NCI-H187 (cell line): ENCODE data around the gene DCAF4.

Source experiments
- DNase-seq, 2 experiments: peaks; one replicate each; lab custom pipeline; 2025; lab: John Stamatoyannopoulos, UW

DCAF4 gene, protein sequence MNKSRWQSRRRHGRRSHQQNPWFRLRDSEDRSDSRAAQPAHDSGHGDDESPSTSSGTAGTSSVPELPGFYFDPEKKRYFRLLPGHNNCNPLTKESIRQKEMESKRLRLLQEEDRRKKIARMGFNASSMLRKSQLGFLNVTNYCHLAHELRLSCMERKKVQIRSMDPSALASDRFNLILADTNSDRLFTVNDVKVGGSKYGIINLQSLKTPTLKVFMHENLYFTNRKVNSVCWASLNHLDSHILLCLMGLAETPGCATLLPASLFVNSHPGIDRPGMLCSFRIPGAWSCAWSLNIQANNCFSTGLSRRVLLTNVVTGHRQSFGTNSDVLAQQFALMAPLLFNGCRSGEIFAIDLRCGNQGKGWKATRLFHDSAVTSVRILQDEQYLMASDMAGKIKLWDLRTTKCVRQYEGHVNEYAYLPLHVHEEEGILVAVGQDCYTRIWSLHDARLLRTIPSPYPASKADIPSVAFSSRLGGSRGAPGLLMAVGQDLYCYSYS

DNA sequence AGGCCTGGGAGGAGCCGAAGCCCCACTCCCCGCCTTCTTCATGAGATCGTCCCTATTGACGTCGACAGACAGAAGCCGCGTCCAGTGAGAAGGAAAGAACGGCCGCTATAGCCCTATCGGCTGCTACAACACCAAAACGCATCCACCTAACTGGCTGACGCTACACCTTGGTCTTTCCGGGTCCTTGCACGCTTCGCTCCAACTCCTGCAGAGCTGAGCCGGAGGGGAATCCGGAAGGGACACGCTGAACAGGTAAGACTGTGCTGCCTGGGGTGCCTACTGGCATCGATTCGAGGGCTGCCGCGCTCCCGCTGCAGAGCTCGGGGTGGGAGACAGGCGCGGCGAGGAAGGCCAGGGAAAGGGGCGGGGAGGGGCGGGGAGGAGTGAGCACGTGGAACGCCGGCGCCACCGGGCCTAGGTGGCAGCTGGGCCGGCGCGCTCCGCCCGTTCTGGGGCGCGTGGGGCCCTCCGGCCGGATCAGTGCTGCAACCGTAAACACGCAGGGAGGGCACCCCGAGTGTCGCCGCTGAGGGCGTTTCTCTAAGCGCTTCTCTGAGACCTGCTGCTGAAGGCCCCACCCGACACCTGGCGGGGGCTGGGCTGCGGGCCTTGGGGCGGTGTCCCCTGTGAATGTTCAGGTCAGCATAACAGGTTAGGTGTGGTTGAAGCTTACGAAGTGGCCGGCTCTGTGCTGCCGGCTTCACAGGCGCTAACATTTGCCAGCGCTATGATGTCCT is at the start of gene DCAF4:
Gene DCAF4, plus strand, starts transcription at position 173 of the 737 bp plus-strand sequence. CDS start 11,515 bp downstream, outside the sequence.
- peak; percentile 89 to 98 for DNase-seq

DNA sequence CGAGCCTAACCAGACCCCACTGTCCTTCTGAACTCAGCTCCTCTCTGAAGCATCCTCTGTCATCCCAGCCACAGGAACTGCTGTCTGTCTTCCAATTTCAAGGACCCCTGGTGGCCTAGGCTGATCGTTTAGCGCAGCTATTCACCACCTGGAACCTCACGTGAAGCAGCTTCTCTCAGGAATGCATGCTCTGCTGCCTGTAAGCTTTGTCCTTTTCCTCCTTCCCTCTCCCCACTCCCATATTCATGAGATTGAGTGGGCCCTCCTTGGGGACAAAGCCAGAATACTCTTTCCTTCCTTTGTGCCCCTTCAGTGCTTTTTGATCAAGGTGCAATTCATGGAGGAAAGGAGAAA is 49.6 kb upstream of the DCAF4 start:
- DNase-seq, result no peak

DNA sequence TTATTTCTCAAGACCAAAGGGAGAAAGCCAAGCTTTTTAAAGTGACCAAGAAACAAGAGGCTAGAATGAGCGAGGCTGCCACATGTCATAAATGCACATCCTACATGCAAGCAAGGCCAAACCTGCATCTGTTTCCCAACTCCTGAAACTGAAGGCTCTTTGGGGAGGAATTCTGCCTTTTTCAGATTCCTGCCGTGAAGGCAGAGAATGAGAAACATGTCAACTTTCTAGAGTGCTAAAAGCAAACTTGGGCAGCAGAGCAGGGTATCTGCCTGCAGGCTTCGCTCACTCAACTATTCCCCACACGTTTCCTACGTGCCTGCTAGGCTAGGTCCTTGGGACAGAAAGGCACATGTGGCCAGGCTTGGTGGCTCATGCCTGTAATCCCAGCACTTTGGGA is 47.5 kb upstream of the DCAF4 start:
- no peak for DNase-seq

DNA sequence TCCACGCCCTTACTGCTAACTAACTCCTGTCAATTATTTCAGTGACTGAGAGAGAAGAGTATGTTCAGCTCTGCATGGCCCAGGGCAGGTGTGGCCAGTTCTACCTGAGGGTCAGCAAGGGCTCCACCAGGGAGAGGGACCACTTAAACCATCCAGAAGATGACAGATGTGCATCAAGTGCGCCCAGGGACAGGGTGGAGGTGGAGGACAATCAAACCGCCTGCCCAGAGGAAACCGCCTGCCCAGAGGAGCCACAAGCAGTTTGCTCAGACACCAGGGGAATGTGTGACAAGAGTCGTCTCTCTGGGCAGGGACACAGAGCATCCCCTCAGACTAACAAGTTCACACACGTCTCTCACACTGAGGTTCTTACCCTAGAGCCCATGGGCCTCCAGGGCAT is 46.8 kb upstream of the DCAF4 start:
- no peak for DNase-seq

DNA sequence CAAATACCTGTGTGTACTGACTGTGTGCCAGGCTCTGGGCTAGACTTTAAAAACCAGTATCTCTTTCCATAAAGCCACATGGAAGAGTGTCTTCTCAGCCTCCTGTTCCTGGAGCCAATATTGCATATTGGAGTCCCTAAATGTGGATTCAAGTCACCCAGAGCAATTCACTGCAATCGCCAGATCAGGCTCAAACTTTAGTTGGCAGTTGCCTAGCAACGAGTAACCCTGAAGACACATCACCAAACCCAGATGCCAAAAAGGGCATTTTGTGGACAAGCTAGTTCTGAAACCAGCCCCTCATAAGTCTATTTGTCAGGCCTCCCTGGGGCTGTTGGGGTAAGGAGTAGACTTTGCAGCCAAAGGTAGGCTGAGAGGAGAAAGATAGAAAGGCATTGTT is 46.1 kb upstream of the DCAF4 start:
- DNase-seq, result no peak

DNA sequence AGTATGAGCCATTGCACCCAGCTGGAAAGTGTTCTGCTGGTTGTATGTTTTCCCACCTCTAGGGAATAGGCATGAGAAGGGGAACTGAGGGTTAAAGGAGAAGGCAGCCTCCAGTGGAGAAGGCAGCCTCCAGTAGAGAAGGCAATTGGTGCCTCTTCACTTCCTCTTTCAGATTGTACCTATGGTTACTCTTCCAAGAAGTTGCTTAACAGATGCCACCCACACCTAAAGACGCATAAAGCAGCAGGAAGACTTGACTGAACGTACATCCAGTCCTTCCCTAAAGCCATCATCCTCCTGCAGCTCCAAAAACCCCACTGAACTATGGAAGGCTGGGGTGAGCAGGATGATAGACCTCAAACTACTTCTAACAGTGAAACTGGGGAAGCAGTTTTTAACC is 45.4 kb upstream of the DCAF4 start:
- DNase-seq, result no peak

DNA sequence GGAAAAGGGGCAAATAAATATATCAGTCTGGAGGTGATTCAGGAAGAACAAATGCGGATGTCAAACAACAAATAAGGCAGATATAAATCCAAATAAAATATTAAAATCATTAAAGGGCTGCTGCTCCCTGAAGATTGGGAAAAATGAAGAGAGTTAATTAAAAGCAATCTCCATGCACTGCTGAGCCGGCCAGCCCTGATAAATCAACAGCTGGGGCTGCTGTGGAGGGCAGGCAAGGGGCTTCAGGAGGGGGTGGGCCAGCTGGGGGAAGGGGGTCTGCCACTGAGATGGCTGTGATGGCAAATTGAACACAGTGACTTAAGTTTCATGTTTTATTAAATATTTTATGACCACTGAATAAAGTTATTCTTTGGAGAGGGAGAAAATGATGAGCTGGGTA is 44.7 kb upstream of the DCAF4 start:
- no peak for DNase-seq

DNA sequence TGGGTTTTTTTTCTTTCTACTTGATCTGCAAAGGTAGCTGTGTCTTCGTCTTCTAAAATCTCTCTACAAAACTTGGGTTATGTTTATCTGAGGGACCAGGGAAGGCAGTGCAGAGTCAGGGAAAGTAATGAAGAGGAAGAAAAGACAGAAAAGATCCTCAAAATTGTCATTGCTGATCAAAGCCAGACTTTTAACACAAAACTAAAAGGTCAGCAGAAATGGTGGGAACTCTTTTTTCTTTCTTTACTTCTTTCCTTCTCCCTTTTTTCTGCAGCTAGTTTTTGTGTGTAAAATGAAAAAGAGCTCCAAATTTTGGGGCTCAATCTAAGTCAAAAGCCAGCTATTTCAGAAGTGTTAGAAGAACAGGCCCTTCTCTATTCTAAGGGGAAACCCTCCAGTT is 44.2 kb upstream of the DCAF4 start:
- no peak for DNase-seq

DNA sequence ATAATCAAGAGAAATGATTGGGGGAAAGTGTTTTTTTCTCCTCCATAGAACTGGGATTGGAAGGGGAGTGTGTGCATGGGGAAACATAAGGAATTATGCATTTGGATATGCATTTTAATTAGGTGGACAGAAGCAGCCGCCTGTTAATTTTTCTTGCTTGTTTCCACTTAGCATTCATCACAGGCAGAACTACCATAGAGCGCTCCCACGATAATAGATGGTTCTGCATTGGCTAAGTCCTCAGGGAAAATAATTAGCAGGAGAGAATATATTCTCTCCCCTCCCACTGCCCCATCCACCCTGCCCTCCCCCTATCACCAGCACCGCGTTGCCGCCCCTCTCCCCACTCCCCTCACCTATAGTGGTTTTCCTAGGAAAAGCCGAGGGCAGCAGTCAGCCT is 43.8 kb upstream of the DCAF4 start:
- no peak for DNase-seq

DNA sequence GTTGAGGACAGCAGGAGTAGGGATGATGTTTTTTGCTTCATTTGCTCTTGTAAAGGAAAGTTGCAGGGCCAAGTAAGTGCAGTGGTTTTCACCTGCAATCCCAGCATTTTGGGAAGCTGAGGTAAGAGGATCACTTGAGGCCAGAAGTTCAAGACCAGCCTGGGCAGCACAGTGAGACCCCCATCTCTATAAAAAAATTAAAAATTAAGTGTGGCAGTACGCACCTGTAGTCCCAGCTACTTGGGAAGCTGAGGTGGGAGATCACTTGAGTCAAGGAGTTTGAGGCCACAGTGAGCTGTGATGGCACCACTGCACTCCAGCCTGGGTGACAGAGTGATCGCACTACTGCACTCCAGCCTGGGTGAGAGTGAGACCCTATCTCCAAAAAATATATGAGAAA is 43.2 kb upstream of the DCAF4 start:
- no peak for DNase-seq

DNA sequence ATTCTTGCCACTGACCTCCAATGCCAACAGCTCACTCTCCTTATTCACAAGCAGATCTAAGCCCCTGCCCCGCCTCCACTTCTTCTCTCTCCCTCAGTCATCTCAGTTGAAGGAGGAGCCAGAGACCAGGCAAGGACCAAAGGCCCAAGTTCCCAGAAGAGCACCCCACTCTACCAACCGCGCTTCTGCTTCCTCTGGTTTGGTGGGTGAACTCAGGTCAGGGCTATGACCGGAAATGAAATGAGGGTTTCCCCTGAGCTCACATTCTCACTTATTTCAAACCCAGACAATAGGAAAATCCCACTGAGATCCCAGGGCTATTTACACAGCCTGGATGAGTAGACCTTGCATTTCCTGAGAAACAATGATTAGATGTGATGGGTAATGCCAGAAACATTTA is 42.3 kb upstream of the DCAF4 start:
- no peak for DNase-seq

DNA sequence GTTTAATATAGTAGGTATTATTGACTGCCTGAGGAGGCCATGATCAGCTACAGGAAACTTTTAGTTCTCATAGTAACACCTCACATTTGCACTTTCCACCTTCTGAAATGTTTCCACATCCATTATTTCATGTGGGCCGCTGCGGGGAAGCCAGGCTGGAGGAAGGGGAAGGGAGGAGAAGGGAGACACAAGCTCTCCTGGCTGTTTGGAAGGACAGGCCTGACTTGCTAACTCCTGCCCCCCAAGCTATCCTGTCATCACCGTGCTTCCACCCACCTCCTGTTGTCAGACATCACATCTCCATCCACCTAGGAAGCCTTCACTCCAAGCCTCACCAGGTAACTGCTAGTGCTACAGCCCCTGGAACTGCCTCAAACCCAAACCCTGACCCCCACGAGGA is 41.9 kb upstream of the DCAF4 start:
- DNase-seq, result no peak

DNA sequence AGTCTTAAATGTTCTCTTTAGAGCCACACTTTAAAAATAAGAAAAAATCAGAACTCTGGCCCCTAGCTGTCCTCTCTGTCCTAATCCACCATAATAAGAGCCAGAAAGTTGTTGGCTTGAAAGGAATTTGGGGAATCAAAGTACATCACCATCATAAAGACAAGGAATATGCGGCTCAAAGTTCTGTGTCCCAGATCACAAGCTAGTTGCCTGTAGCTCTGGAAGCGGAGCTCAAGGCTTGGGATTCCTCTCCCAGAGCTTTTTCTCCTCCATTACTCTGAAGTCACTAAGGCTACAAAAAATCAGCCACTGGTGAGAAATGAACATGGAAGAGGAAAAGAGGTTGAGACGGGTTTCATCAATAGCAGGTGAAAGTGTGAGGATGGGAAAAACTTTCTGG is 38.8 kb upstream of the DCAF4 start:
- no peak for DNase-seq

DNA sequence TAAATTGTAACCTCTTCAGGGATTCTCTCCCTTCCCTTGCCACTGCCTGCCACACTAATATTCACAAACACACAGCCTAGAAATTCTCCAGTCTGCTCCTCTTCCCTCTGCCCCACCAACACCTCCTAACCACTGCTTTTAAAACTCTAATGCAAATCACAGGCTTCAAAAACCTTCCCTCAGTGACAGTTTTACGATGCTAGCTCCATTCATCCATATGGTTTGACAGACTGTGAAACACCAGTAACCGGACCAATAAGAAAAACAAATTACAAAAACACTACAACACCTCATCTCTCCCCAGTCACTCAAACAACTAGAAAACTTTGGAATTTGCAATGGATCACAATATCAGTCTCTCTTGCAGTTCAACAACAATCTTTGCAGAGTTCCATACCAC is 38.1 kb upstream of the DCAF4 start:
- no peak for DNase-seq

DNA sequence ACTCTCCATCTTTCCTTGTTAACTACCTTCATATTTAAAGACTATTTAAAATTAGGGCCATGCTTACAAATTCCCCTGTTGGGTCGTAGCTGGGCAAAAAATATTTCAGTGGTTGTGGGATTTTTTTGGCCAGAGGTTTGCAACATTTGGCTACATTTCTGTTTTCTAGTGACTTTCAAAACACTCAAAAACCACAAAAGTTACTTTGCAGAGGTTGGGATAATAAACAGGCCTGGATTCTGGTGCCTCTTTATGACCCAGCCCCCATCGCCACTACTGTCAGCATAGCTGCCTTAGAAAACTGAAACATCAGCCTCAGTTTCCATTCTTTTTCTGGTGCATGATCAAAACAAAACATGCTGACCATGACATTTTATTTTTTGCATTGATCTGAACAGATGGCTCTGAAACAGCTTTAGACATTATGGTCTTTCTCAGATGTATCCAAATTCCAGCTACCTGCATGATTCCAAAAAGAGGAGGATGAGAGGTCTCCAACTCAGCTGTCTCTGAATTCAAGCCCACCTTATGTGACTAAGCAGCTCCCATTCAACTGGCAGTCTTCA is 37.5 kb upstream of the DCAF4 start:
- DNase-seq, result no peak

DNA sequence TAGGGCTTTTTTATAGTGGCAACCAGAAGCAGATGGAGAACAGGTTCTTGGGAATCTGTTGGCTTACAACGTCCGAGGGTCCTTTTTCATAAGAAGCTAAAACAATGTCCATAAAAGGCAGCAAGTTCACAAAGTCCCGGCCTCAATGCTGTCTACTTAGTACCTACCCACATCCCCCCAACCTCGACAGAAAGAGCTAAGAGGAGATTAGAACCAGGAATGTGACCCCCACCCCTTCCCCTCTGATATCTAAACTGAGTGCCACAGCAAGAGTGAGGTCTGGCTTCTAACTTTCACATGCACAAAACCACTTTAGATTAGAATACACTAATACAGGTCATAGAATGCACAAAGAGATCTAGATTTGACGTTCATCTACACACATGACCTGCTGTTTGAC is 36.9 kb upstream of the DCAF4 start:
- DNase-seq, result no peak

DNA sequence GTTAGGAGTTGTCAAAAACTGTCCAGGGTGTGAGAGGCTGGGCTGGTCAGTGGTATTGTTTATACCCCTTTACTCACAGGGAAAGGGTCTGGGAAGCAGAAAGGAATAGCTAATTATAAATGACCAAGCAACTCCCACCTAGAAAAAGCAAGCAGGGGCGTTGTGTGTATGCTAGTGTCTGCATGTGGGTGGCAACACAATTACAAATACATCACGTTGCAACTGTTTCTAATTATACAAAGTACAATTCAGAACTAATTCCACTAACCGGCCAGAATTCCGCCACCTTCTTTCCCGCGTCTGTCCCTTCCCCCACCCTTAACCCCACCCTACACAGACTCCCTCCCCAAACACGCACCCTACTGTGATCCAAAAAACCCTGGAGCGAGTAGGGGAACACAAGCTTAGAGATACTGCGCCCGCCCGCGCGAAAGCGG is 34.6 kb upstream of the DCAF4 start:
- DNase-seq, result no peak

DNA sequence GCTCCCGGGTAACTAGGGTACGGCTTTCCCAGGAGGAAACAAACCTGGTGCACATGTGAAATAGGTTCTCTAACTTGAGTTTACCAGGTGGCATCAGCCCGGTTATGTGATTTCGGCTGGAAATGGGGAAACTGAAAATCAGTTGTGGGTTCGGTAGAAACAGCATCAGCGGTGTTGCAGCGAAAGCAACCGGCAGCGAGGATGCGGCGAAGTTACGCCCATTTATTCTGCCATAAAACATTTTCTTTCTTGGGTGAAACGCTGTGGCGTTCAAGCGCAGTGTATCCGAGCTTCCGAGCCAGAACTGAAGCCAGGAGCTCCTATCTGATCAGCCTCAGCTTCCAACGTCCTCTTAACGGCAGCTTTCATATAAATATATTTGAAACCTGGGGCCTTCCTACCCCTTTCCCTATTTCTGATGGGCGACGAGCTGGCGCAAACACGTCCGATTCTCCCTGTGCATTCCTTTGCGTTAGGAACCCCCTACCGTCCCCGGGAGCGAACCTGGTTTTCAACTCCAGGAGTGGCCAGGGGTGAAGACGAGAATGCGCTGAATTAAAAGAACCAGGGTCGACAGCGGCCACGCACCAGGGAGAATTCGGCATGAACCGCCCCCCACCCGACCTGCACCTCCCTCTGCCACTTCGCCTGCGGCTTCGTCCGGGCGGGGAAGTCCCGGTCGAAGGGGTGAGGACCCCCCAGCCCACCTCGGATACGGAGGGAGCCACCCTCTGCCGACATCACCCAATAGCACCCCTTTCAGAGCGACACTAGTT is 34.0 kb upstream of the DCAF4 start:
- no peak for DNase-seq

DNA sequence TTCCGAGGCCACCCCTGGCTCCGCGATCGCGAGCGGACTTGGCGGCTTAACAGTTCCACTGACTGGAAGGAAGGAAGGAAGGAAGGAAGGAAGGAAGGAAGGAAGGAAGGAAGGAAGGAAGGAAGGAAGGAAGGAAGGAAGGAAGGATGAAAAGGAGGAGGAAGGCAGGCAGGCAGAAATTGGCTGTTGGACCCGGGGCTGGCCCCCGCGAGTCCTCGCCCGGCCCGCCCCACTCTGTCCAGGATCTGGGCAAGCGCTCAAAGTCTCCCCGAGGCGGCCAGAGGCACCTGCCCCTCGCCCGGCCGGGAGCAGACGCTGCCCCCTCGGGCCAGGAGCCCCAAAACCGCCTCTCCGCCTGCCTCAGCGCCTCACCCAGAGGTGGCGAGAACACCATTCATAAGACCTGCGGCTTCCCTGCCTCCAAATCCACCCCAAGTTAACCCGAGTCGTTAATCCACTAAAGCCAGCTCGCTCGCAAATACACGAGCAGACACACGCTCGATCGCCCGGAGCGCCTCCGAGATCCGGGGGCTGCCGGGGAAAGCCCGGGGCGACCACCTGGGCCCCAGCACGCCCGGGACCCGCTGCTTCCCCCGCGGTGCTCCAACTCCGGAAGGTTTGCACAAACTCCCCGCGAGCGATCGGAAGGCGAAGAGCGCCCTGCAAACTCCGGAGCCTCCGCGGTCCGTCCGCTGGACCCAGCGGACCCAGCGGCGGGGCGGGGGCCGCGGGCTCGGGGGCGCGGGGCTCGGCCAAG is 33.2 kb upstream of the DCAF4 start:
- DNase-seq, result no peak

DNA sequence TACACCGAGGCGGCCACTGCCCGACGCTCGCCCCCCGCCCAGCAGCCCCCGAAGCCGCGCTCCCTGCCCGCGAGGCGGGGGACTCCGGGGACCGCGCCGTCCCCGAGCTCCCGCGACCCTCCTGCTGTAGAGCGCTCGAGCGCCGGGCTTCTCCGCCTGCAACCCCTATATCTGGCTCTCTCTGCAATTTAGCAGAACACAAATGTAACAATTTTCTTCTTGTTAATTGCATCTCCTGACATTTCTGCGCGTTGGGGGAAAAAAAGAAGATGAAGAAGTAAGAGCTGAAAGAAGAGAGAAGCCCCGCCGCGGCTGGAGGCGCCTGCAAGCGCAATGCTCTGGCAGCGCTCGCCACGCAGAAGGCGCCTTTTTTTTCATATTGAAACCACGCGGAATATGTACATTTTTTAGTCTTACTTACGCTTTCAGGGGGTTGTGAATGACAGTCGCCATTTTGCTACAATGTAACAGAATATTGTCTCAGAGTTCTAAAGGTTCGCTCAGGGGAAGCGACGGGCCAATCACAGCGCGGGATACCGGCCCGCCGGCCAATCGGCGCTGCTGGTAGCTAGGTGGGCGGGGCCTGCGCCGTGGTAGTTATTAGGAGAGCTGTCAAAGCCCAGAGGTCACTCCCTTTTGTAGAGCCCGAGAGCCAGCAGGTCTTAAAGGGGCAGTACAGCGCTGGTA is 32.5 kb upstream of the DCAF4 start, which contains the start of gene DPF3:
Gene DPF3, minus strand, starts transcription at position 466 of the 687 bp plus-strand sequence. Its CDS starts 13 bp downstream, at position 453.
- peak; percentile 94 for DNase-seq

DNA sequence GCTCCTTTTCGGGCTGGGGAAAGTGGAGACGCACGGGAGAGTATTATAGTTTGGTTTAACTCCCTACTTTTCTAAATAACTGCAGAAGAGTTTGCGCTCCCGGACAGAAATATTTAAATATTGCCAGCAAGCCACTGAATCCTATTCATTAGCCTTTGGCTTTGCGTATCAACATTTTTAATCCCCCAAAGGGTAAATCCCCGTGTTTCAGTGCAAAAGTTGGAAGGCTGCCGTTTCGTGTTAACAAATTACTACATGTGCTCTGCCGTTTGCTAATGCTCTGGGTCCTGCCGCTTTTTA is 32.0 kb upstream of the DCAF4 start:
- DNase-seq, result no peak
